Esophagus squamous epithelium (tissue), 4 donors: ENCODE measurements around the gene SSC4D.
A peak's percentile ranks its signal among the peaks of the same experiment; 100 is the strongest.

Experiments
- POLR2A ChIP-seq, 4 donors: fragments of 450-650 bp; IDR thresholded peaks; one replicate each; pipeline ENCODE4 v1.6.1; 2017; ENCODE audit warnings: antibody characterized with exemption in 4 of 4, mild to moderate bottlenecking in 4 of 4, moderate library complexity in 3 of 4
- TF ChIP-seq, protein P1 (sequence below), 6 experiments: fragments of 450-650 bp in 4 of 6; fragments of 200-600 bp in 2 of 6; sonication (generic) in 2 of 6; IDR thresholded peaks; one replicate each; pipeline ENCODE4 v1.5.1; 2016 to 2019; ENCODE audit warnings: antibody characterized with exemption in 6 of 6, mild to moderate bottlenecking in 4 of 6, moderate library complexity in 4 of 6

- TF ChIP-seq, protein P1, sequence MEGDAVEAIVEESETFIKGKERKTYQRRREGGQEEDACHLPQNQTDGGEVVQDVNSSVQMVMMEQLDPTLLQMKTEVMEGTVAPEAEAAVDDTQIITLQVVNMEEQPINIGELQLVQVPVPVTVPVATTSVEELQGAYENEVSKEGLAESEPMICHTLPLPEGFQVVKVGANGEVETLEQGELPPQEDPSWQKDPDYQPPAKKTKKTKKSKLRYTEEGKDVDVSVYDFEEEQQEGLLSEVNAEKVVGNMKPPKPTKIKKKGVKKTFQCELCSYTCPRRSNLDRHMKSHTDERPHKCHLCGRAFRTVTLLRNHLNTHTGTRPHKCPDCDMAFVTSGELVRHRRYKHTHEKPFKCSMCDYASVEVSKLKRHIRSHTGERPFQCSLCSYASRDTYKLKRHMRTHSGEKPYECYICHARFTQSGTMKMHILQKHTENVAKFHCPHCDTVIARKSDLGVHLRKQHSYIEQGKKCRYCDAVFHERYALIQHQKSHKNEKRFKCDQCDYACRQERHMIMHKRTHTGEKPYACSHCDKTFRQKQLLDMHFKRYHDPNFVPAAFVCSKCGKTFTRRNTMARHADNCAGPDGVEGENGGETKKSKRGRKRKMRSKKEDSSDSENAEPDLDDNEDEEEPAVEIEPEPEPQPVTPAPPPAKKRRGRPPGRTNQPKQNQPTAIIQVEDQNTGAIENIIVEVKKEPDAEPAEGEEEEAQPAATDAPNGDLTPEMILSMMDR (IDR thresholded peaks at IDR 0.05): peak in 2 of 6 experiments; percentile 3 to 13
- TF ChIP-seq POLR2A (IDR thresholded peaks at IDR 0.05): peak; percentile 68 to 100 (median 86)
These were observed 50.9 kb downstream of the SSC4D start, which contains the start of gene YWHAG for GRCh38 chr7:76358481-76359110.
